ENCODE data around the gene RYR1. TPM values are rescaled to one million over a fixed set of nuclear protein-coding genes. Genes with fewer than 3 reads are reported as not detected.
"Not testable (repeated sequence)": the region's sequence is repeated elsewhere in the genome, so short reads cannot be mapped to it uniquely, and the experiment has no call there.

Gene RYR1
- total and polyA plus RNA-seq, 7 donors, result under 0.01 to 4.1 (median 0.85) TPM

- Histone ChIP-seq H3K4me3 (no peak overlapping the region), H3K36me3 (no peaks in the 10 kb centered on the region), H3K4me1 (no peaks in the 10 kb centered on the region), H3K9me3 (no peaks in the 10 kb centered on the region), H3K27ac (no peak overlapping the region), H3K27me3 (peaks cover 0 to 3% (median 0%) of the 10 kb centered on the region in 3 donors)
- TF ChIP-seq POLR2AphosphoS5 (IDR thresholded peaks at IDR 0.05) (no peak), CTCF (IDR thresholded peaks at IDR 0.05) (no peak), EP300 (IDR thresholded peaks at IDR 0.05) (no peak), POLR2A (IDR thresholded peaks at IDR 0.05) (no peak)
- intact Hi-C loops (cut with DNase I), result no loop called here
- no peak for DNase-seq
- 49 to 63% methylated on average over 12 of the region's 12 CpGs for WGBS, 2 donors
Measured at GRCh38 chr19:38557205-38557799, 123.8 kb downstream of the RYR1 start.

- intact Hi-C loops (cut with DNase I); H3K27me3 ChIP-seq; H3K36me3 ChIP-seq; H3K27ac ChIP-seq; H3K4me3 ChIP-seq; H3K4me1 ChIP-seq; H3K9me3 ChIP-seq; DNase-seq: not testable (repeated sequence)
- 85 to 92% methylated on average over 7 of the region's 7 CpGs for WGBS, 2 donors
Measured at GRCh38 chr19:38558933-38559332, 125.4 kb downstream of the RYR1 start.

DNA sequence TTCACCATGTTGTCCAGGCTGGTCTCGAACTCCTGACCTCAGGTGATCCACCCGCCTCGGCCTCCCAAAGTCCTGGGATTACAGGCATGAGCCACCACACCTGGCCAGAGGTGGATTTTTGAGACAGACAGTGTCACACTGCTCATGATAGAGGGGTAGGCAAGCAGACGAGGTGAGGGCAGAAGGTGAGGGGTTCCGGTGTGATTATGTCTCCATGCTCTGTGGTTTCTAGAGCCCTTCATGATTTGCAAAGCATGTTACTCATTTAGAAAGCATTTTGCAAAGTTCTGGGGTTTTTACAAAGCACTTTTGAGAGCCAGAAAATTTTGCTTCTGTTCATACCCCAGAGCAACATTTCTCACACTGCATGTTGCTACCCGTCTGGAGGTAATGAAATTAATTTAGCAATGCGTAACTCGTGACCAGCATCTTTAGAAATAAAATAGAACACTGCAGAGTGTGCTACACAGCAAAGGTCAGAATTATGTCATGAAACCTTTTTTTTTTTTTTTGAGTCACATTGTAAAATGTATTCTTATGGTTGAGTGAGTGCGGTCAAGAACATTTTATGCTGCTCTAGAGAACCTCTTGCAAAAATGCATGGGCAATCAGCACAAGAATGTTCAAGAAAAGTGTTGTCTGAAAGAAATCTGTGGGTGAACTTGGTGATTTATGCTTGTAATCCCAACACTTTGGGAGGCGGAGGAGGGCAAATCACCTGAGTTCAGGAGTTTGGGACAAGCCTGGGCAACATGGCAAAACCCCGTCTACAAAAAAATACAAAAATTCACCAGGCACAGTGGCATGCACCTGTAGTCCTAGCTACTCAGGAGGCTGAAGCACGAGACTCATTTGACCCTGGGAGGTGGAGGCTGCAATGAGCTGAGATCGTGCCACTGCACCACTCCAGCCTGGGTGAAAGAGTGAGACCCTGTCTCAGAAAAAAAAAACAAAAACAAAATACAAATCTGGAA is 126.2 kb downstream of the RYR1 start:
- TF ChIP-seq EP300 (IDR thresholded peaks at IDR 0.05) (no peak), POLR2A (IDR thresholded peaks at IDR 0.05) (no peak), CTCF (IDR thresholded peaks at IDR 0.05) (no peak), POLR2AphosphoS5 (IDR thresholded peaks at IDR 0.05) (no peak)
- Histone ChIP-seq H3K9me3 (no peaks in the 10 kb centered on the region), H3K4me3 (no peak overlapping the region), H3K36me3 (no peaks in the 10 kb centered on the region), H3K27ac (no peak overlapping the region), H3K27me3 (peaks cover 0 to 10% (median 8%) of the 10 kb centered on the region in 3 donors), H3K4me1 (no peaks in the 10 kb centered on the region)
- intact Hi-C loops (cut with DNase I), result no loop called here
- WGBS, 2 donors, result 73 to 76% methylated on average over 13 of the region's 13 CpGs
- no peak for DNase-seq

- Histone ChIP-seq H3K9me3 (no peaks in the 10 kb centered on the region), H3K4me1 (peaks cover 0 to 6% (median 2%) of the 10 kb centered on the region in 4 donors), H3K27me3 (peaks cover 7 to 21% (median 20%) of the 10 kb centered on the region in 3 donors), H3K36me3 (no peaks in the 10 kb centered on the region), H3K27ac (no peak overlapping the region), H3K4me3 (no peak overlapping the region)
- TF ChIP-seq POLR2AphosphoS5 (IDR thresholded peaks at IDR 0.05), result no peak
- TF ChIP-seq EP300 (IDR thresholded peaks at IDR 0.05), result no peak
- no peak for TF ChIP-seq POLR2A (IDR thresholded peaks at IDR 0.05)
- intact Hi-C loops (cut with DNase I), result no loop called here
- 93 to 94% methylated on average over 42 of the region's 42 CpGs for WGBS, 2 donors
- no peak for DNase-seq
Measured at GRCh38 chr19:38561053-38561606, 127.6 kb downstream of the RYR1 start.

DNA sequence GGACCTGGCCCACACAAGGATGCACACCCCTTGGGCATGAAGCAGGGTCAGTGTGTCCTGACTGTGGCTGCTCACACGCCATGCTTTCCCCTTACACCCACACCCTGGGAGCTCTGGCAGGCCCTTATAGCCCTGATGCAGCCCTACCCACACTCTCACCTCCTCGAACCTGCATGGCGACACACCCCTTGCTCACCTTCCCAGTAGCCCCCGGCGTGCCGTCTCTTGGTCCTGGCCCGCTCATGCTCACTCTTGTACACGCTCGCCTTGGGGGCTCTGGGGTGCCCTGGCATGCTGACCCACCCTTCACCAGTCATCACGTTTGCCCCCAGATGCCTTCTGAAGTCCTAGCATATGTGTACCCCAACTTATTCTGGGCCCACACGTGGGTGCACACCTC is 128.2 kb downstream of the RYR1 start:
- DNase-seq, result no peak
- no peaks in the 10 kb centered on the region for H3K36me3 ChIP-seq
- H3K9me3 ChIP-seq, result no peaks in the 10 kb centered on the region
- H3K27me3 ChIP-seq, result peaks cover 7 to 22% (median 21%) of the 10 kb centered on the region in 3 donors
- no peak for TF ChIP-seq EP300 (IDR thresholded peaks at IDR 0.05)
- no peak for TF ChIP-seq POLR2AphosphoS5 (IDR thresholded peaks at IDR 0.05)
- no peak for TF ChIP-seq CTCF (IDR thresholded peaks at IDR 0.05)
- no peak for TF ChIP-seq POLR2A (IDR thresholded peaks at IDR 0.05)
- WGBS, 2 donors, result 80 to 86% methylated on average over 11 of the region's 11 CpGs
- intact Hi-C loops (cut with DNase I), result no loop called here
- peaks cover 0 to 6% (median 2%) of the 10 kb centered on the region in 4 donors for H3K4me1 ChIP-seq
- no peak overlapping the region for H3K27ac ChIP-seq
- H3K4me3 ChIP-seq, result no peak overlapping the region
